H9 (cell line): ENCODE data around the gene RBL1. TPM values are rescaled to one million over a fixed set of nuclear protein-coding genes. Genes with fewer than 3 reads are reported as not detected.

Experiments
- DNase-seq: peaks from one replicate; pipeline ENCODE4 v3.0.0-alpha.2; 2017
- H2AFZ ChIP-seq: one replicate; pipeline ENCODE4 v1.6.1; 2013; ENCODE audit warnings: mild to moderate bottlenecking, low read length, control low read depth, moderate library complexity
- H2AK5ac ChIP-seq: 2 replicates; pipeline ENCODE4 v1.6.1; 2013; ENCODE audit warnings: low read length, control low read depth, mixed read lengths; ENCODE audit not compliant: insufficient read length
- H2BK120ac ChIP-seq: one replicate; pipeline ENCODE4 v1.6.1; 2013; ENCODE audit warnings: low read depth, mild to moderate bottlenecking, low read length, control low read depth, inconsistent platforms; ENCODE audit not compliant: poor library complexity, severe bottlenecking
- H2BK12ac ChIP-seq: 2 replicates; pipeline ENCODE4 v1.6.1; 2013; ENCODE audit warnings: low read length, control low read depth, mixed read lengths, low read depth; ENCODE audit not compliant: insufficient read length
- H2BK15ac ChIP-seq: 2 replicates; pipeline ENCODE4 v1.6.1; 2013; ENCODE audit warnings: low read depth, low read length, control low read depth
- H2BK20ac ChIP-seq: one replicate; pipeline ENCODE4 v1.6.1; 2013; ENCODE audit warnings: low read depth, mild to moderate bottlenecking, low read length, control low read depth, inconsistent platforms; ENCODE audit not compliant: poor library complexity, severe bottlenecking
- H2BK5ac ChIP-seq: 2 replicates; pipeline ENCODE4 v1.6.1; 2013; ENCODE audit warnings: low read length, control low read depth, mixed read lengths; ENCODE audit not compliant: insufficient read length
- H3K14ac ChIP-seq: 2 replicates; pipeline ENCODE4 v1.6.1; 2013; ENCODE audit warnings: low read length, control low read depth; ENCODE audit not compliant: insufficient read depth
- H3K18ac ChIP-seq: 2 replicates; pipeline ENCODE4 v1.6.1; 2013; ENCODE audit warnings: low read depth, mild to moderate bottlenecking, mixed read lengths, low read length, control low read depth; ENCODE audit not compliant: insufficient read length
- H3K23ac ChIP-seq: 2 replicates; pipeline ENCODE4 v1.6.1; 2013; ENCODE audit warnings: low read length, control low read depth, mixed read lengths, low read depth; ENCODE audit not compliant: insufficient read length
- H3K23me2 ChIP-seq: 2 replicates; pipeline ENCODE4 v1.6.1; 2013; ENCODE audit warnings: low read depth, mild to moderate bottlenecking, mixed read lengths, low read length, control low read depth; ENCODE audit not compliant: insufficient read length, poor library complexity, severe bottlenecking
- H3K27ac ChIP-seq: 2 replicates; pipeline ENCODE4 v1.5.1; 2013; ENCODE audit warnings: low read length, control low read depth, mixed read lengths, low read depth; ENCODE audit not compliant: insufficient read length
- H3K27me3 ChIP-seq: 2 replicates; pipeline ENCODE4 v1.6.1; 2013; ENCODE audit warnings: low read length, control low read depth, inconsistent platforms; ENCODE audit not compliant: insufficient read depth
- H3K4ac ChIP-seq: 2 replicates; pipeline ENCODE4 v1.6.1; 2013; ENCODE audit warnings: low read depth, mild to moderate bottlenecking, control low read depth, inconsistent platforms, low read length, moderate library complexity
- H3K4me1 ChIP-seq: 2 replicates; pipeline ENCODE4 v1.6.1; 2013; ENCODE audit warnings: low read length, control low read depth, inconsistent platforms; ENCODE audit not compliant: insufficient read depth
- H3K4me2 ChIP-seq: 2 replicates; pipeline ENCODE4 v1.6.1; 2013; ENCODE audit warnings: low read length, control low read depth, mixed read lengths; ENCODE audit not compliant: insufficient read length, insufficient read depth
- H3K56ac ChIP-seq: 2 replicates; pipeline ENCODE4 v1.6.1; 2013; ENCODE audit warnings: low read depth, mild to moderate bottlenecking, mixed read lengths, low read length, control low read depth; ENCODE audit not compliant: insufficient read length
- H3K79me1 ChIP-seq: 2 replicates; pipeline ENCODE4 v1.6.1; 2013; ENCODE audit warnings: low read depth, mild to moderate bottlenecking, moderate library complexity, low read length, control low read depth, inconsistent platforms; ENCODE audit not compliant: insufficient read depth, poor library complexity, severe bottlenecking
- H3K79me2 ChIP-seq: 2 replicates; pipeline ENCODE4 v1.6.1; 2013; ENCODE audit warnings: low read length, control low read depth, inconsistent platforms; ENCODE audit not compliant: insufficient read depth
- H3K9ac ChIP-seq: 2 replicates; pipeline ENCODE4 v1.6.1; 2013; ENCODE audit warnings: low read length, control low read depth, mixed read lengths; ENCODE audit not compliant: insufficient read length; ENCODE audit errors: extremely low read depth
- H3K9me3 ChIP-seq: one replicate; pipeline ENCODE4 v1.6.1; 2013; ENCODE audit warnings: low read depth, low read length, inconsistent platforms; ENCODE audit not compliant: control insufficient read depth
- H3T11ph ChIP-seq: one replicate; pipeline ENCODE4 v1.6.1; 2013; ENCODE audit warnings: mild to moderate bottlenecking, low read length, control low read depth, inconsistent platforms
- H4K20me1 ChIP-seq: one replicate; pipeline ENCODE4 v1.6.1; 2013; ENCODE audit not compliant: control insufficient read depth, insufficient read length, insufficient read depth
- H4K5ac ChIP-seq: 2 replicates; pipeline ENCODE4 v1.6.1; 2013; ENCODE audit warnings: low read depth, mild to moderate bottlenecking, mixed read lengths, low read length, control low read depth; ENCODE audit not compliant: insufficient read length
- H4K8ac ChIP-seq: replicated peaks from 2 replicates; pipeline ENCODE4 v1.6.1; 2013; ENCODE audit warnings: low read length, control low read depth, mixed read lengths, low read depth; ENCODE audit not compliant: insufficient read length
- H4K91ac ChIP-seq: 2 replicates; pipeline ENCODE4 v1.6.1; 2013; ENCODE audit warnings: low read depth, mild to moderate bottlenecking, moderate library complexity, mixed read lengths, low read length, control low read depth; ENCODE audit not compliant: insufficient read length
- H3K27ac Mint-ChIP-seq, 3 experiments: 2 replicates in 2 of 3; 3 replicates in 1 of 3; pipeline ENCODE4 v1.8.0; 2020 to 2021; ENCODE audit warnings: mixed read lengths in 3 of 3, mild to moderate bottlenecking in 1 of 3, moderate library complexity in 1 of 3
- H3K27me3 Mint-ChIP-seq: 2 replicates; pipeline ENCODE4 v1.8.0; 2021; ENCODE audit warnings: low read depth, mild to moderate bottlenecking, moderate library complexity, mixed read lengths
- H3K36me3 Mint-ChIP-seq, 3 experiments: 2 replicates in 2 of 3; 3 replicates in 1 of 3; pipeline ENCODE4 v1.8.0; 2020 to 2021; ENCODE audit warnings: low read depth in 3 of 3, mixed read lengths in 3 of 3; ENCODE audit not compliant: insufficient read depth in 1 of 3
- H3K4me1 Mint-ChIP-seq, 2 experiments: 2 replicates each; pipeline ENCODE4 v1.8.0; 2020; ENCODE audit warnings: mixed read lengths in 2 of 2
- H3K4me3 Mint-ChIP-seq, 2 experiments: 2 replicates in 1 of 2; 3 replicates in 1 of 2; pipeline ENCODE4 v1.8.0; 2020 to 2021; ENCODE audit warnings: mild to moderate bottlenecking in 2 of 2, mixed read lengths in 2 of 2, moderate library complexity in 1 of 2
- H3K9me3 Mint-ChIP-seq, 2 experiments: 2 replicates in 1 of 2; 3 replicates in 1 of 2; pipeline ENCODE4 v1.8.0; 2020; ENCODE audit warnings: mild to moderate bottlenecking in 2 of 2, mixed read lengths in 2 of 2, moderate library complexity in 1 of 2
- WGBS: extraction: QIAGEN DNeasy Blood & Tissue Kit; methylation state at CpG from one replicate; pipeline ENCODE4 v1.1.7; 2013; ENCODE audit warnings: missing lambda C conversion rate, low lambda C conversion rate, mixed read lengths; ENCODE audit not compliant: insufficient read length; ENCODE audit errors: extremely low coverage; 5-methylcytosine and 5-hydroxymethylcytosine counted together
- total RNA-seq: library from RNA; stranded (reverse); gene quantifications from 2 replicates; pipeline ENCODE4 v1.2.1, GENCODE V29; 2021
- TF ChIP-seq, protein P1 (sequence below): fragments of 200-600 bp; sonication (generic); conservative IDR thresholded peaks from 3 replicates; pipeline ENCODE4 v1.8.0; 2021; ENCODE audit warnings: antibody characterized with exemption, mild to moderate bottlenecking

The RBL1 gene
- total RNA-seq, 1 experiment from 2014 or later: 14.1 TPM

DNA sequence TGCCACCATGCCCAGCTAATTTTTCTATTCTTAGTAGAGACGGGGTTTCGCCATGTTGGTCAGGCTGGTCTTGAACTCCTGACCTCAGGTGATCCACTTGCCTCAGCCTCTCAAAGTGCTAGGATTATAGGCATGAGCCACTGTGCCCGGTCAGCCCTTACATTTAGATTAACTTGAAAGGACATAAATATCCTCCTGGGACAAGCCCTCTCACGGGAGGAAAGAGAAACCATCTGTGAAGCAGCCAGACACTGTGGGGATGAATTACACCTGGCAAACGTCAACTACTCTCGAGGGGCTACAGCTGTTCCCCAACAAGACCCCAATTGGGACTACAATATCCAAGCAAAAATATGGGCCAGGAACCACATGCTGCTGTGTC, 111.5 kb downstream of the RBL1 start:
- H3K79me1 ChIP-seq: no peaks in the 10 kb centered on the region
- H3K36me3 Mint-ChIP-seq: no peaks in the 10 kb centered on the region
- H3K4me1 ChIP-seq: no peaks in the 10 kb centered on the region
- H3K9me3 ChIP-seq: no peaks in the 10 kb centered on the region
- H3K23me2 ChIP-seq: no peaks in the 10 kb centered on the region
- no peak overlapping the region for H2BK5ac ChIP-seq
- peak overlapping the region in 1 of 3 experiments; percentile 48; a peak in 1 of 7 replicates for H3K27ac Mint-ChIP-seq
- no peaks in the 10 kb centered on the region for H3K27me3 Mint-ChIP-seq
- no peak overlapping the region for H4K8ac ChIP-seq
- no CpG with 5 or more reads among the region's 6 CpGs for whole genome bisulfite sequencing
- H2AFZ ChIP-seq: no peak overlapping the region
- H4K20me1 ChIP-seq: no peaks in the 10 kb centered on the region
- DNase-seq: no peak
- no peak overlapping the region for H3K4me3 Mint-ChIP-seq
- no peak overlapping the region for H2BK20ac ChIP-seq
- peaks cover 8 to 12% of the 10 kb centered on the region in 2 experiments for H3K4me1 Mint-ChIP-seq
- no peaks in the 10 kb centered on the region for H3K79me2 ChIP-seq
- TF ChIP-seq, protein P1, sequence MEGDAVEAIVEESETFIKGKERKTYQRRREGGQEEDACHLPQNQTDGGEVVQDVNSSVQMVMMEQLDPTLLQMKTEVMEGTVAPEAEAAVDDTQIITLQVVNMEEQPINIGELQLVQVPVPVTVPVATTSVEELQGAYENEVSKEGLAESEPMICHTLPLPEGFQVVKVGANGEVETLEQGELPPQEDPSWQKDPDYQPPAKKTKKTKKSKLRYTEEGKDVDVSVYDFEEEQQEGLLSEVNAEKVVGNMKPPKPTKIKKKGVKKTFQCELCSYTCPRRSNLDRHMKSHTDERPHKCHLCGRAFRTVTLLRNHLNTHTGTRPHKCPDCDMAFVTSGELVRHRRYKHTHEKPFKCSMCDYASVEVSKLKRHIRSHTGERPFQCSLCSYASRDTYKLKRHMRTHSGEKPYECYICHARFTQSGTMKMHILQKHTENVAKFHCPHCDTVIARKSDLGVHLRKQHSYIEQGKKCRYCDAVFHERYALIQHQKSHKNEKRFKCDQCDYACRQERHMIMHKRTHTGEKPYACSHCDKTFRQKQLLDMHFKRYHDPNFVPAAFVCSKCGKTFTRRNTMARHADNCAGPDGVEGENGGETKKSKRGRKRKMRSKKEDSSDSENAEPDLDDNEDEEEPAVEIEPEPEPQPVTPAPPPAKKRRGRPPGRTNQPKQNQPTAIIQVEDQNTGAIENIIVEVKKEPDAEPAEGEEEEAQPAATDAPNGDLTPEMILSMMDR: no peak
- H3K23ac ChIP-seq: no peak overlapping the region
- H3K18ac ChIP-seq: no peak overlapping the region
- H3K4me2 ChIP-seq: no peak overlapping the region
- H3K9ac ChIP-seq: no peak overlapping the region
- no peak overlapping the region for H2AK5ac ChIP-seq
- no peak overlapping the region for H4K5ac ChIP-seq
- no peak overlapping the region for H3K4ac ChIP-seq
- H2BK120ac ChIP-seq: no peak overlapping the region
- H3K27me3 ChIP-seq: no peaks in the 10 kb centered on the region
- no peak overlapping the region for H3K14ac ChIP-seq
- no peak overlapping the region for H2BK12ac ChIP-seq
- H3K27ac ChIP-seq: no peak overlapping the region
- no peak overlapping the region for H2BK15ac ChIP-seq
- no peak overlapping the region for H3K56ac ChIP-seq
- no peak overlapping the region for H4K91ac ChIP-seq
- H3K9me3 Mint-ChIP-seq: no peaks in the 10 kb centered on the region
- no peak overlapping the region for H3T11ph ChIP-seq
